Cardiac septum (tissue), 1 donor: ENCODE data around the gene BRI3. TPM values are rescaled to one million over a fixed set of nuclear protein-coding genes. Genes with fewer than 3 reads are reported as not detected.

ENCODE experiments used
- DNase-seq: peaks from one replicate; pipeline ENCODE4 v3.0.0-alpha.2; 2020; ENCODE audit warnings: low spot score
- intact Hi-C: fragments of 100-400 bp; cut with DNase I; formaldehyde crosslinking; loops from one replicate; pipeline ENCODE4 v1.14.0; 2022
- total RNA-seq: library from RNA; stranded (reverse); fragmentation: NEBNext Ultra II Directional; extraction: Animal tissue kit (Norgen Biotek cat#: 25700); gene quantifications from one replicate; pipeline ENCODE4 v1.2.1, GENCODE V29; 2021
- donor health status: DM: no; HTN: no; CAD: no.

Gene BRI3
- total RNA-seq, 1 donor from 2014 or later: 162 TPM

DNA sequence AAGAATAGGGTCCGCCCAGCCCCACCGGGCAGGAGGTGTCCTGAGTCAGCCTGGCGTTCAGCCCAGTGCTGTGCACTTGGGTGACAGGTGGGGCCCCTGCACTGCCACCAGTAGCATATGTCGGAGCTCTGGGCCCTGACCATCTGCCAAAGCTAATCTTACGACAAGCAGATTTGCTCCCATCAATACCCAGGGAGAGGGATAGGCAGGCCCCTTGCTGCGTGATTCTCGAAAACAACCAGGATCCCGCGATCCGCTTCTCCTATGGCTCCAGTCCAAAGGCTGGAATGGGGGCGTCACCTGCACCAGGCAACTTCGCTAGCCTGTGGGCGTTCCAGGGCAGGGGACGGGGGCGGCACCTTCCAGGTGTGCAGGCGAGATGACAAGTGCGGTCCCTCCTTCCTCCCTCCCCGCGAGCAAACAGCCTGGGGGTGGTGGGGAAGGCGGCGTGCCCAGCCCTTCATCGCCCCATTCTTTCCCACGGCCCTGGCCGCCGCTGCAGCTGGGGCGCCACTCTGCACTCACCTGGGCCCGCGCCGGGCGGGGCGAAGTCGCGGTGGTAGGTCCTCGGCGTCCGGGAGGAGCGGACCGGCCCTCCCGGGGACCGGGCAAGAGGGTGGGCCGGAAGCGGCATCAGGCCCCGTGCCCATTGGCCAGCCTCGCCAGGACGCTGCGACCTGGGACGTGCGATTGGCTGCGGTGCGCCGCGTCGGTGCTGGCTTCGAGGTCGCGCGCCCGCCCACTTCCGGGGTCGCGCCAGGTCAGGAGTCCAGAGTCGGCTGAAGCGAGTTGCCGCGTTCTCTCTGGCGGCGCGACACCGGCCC lies 29.7 kb upstream of the BRI3 start, which contains the start of gene TECPR1:
TECPR1 (minus strand) TSS at position 632 of the 824 bp plus-strand sequence. CDS start 6,086 bp downstream, outside the sequence.
- intact Hi-C loops: loop anchor here (1.0 kb wide), 1 partner anchor 28 kb away; no protein-coding TSS in a partner anchor
- peak; percentile 99 for DNase-seq

DNA sequence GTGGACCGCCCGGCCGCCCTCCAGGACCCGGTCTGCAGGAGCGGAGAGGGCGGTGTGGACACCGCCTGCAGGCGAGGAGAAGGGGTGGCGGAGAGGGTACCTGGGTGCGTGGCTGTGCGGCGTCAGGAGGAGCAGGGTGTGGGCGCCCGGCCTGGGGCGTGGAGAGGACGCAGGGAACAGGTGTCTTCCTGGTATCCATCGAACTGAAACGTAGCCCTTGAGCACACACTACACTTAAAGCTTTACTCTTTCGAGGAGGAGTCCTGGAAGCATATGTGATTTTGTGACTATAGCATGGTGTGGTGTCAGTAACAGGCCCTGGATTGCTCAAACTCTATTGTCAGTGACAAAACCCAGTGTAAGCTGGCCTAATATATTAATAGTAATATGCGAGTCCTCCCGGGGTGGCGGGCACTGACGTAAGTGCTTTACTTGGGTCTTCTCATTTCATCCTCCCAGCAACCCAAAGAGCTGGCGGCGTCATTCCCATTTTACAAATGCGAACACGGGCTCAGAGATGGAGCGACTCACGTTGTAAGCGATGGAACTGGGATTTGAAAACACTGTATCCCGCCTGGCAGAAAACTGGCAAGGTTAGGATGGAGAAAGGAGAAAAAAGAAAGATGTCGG lies 28.9 kb upstream of the BRI3 start:
- DNase-seq: no peak
- intact Hi-C loops: loop anchor here (1.0 kb wide), 1 partner anchor 28 kb away; no protein-coding TSS in a partner anchor

GRCh38 chr7:98254516-98254915 lies 27.0 kb upstream of the BRI3 start:
- DNase-seq: no peak
- intact Hi-C loops: no loop called here

DNA sequence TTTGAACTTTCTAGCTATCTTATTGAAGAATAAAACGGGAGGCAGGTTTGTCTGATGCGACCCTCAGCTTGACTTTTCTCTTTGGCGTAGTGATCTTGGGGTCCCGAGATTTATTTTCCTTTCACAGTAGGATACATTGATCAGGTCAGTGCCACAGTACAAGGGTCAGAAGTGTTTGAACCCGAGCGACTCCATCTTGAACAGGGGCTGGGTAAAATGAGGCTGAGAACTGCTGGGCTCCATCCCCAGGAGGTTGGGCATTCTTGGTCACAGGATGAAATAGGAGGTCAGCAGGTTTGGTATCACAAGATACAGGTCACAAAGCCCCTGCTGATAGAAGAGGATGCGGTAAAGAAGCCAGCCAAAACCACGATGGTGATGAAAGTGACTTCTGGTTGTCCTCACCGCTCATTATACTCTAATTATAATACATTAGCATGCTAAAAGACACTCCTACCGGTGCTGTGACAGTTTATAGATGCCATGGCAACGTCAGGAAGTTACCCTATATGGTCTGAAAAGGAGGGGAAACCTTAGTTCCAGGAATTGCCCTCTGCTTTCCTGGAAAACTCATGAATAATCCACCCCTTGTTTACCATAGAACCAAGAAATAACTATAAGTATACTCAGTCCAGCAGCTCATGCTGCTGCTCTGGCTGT lies 26.4 kb upstream of the BRI3 start:
- intact Hi-C loops: no loop called here
- DNase-seq: no peak

GRCh38 chr7:98256431-98256830 lies 25.1 kb upstream of the BRI3 start:
- intact Hi-C loops: no loop called here
- DNase-seq: no peak

DNA sequence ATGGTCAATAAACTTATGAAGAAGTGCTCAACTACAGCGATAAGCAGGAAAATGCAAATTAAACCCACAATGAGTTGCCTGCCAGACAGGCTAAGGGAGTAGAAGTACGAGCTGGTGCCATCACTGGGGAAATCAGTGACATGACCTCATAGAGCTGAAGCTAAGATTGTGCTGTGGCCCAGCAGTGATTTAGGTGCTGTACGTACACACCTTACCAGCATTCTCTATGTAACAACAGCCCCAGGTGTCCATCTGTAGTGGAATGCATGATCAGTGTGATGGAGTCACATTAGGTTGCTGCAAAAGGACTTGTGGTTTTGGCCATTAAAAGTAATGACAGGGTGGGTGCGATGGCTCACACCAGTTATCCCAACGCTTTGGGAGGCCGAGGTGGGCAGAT lies 23.8 kb upstream of the BRI3 start:
- intact Hi-C loops: no loop called here
- no peak for DNase-seq

DNA sequence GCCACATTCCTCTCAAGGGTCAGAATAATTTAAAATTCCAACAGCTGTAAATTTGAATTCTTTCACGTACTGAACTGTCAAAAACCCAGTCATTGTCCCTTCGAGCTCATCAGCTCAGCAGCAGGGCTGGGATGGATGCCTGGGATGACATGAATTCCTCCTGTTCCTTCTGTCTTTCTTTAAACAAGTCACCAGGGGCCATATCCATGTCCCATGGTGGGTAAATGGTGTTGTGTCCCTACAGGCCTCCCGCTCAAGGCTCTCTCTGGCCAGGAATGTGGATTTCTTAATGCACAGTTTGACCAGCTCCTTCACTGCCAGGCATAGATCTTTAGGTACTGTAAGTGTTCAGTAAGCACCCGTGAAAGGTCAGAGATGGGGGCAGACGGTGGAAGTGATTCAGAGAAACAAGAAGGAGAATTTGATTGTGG lies 15.6 kb upstream of the BRI3 start:
- DNase-seq: no peak
- intact Hi-C loops: no loop called here

DNA sequence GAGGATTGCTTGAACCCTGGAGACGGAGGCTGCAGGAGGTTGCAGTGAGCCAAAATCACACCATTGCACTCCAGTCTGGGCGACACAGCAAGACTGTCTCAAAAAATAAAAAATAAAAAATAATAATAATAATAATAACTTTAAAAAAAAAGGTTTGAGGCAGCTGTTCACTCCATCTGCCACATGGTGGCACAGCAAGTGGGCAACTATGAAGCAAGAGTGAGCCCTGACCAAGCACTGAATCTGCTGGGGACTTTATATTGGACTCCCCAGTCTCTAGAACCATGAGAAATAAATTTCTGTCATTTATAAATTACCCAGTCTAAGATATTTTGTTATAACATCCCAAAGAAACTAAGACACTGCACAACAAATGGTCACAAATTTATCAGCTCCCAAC lies 14.6 kb upstream of the BRI3 start:
- intact Hi-C loops: no loop called here
- DNase-seq: no peak

DNA sequence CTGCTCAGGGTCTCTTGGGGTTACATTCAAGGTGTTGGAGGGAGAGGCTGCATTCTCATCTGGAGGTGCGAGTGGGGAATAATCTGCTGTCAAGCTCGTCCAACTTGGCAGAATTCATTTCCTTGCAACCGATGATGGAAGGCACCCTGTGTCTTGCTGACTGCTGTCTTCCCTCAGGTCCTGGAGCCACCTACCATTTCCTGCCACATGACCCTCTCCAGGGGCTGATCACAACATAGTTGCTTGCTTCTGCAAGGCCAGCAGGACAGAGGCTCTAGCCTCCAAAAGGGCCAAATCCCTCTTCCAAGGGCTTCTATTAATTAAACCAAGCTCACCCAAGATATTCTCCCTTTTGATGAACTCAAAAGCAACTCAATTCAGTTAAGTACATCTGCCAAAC lies 14.2 kb upstream of the BRI3 start:
- no peak for DNase-seq
- intact Hi-C loops: no loop called here

DNA sequence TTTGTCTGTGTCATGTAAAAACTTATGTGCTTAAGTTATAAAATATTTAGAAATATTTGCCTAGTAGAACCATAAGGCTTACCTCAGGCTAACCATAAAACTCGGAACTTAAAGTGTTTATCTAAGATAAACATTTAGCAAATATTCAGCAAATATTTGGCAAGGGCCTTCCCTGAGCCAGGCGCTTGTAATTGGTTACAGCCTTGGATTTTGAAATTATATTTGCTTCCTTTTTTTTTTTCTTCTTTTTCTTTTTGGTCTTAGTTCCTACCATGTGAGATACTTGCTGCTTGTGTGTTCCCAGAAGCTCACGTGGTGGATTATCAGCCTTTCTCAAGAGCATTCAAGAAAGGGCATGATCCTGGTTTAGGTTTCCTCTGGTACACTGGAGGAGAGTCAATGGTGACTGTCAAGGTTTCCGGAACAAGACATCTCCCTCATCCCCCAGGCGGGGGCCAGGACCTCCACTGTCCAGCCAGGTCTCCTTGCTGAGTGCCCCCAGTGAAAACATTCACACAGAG lies 5.2 kb upstream of the BRI3 start:
- no peak for DNase-seq
- intact Hi-C loops: no loop called here

GRCh38 chr7:98278408-98278807 lies 3.1 kb upstream of the BRI3 start:
- intact Hi-C loops: no loop called here
- DNase-seq: no peak

GRCh38 chr7:98278936-98279335 lies 2.5 kb upstream of the BRI3 start:
- DNase-seq: no peak
- intact Hi-C loops: no loop called here

- no peak for DNase-seq
- intact Hi-C loops: loop anchor here (1.0 kb wide), 1 partner anchor 28 kb away; the partner anchor contains the start of gene TECPR1
These were observed 1.2 kb upstream of the BRI3 start for GRCh38 chr7:98280296-98280695.

DNA sequence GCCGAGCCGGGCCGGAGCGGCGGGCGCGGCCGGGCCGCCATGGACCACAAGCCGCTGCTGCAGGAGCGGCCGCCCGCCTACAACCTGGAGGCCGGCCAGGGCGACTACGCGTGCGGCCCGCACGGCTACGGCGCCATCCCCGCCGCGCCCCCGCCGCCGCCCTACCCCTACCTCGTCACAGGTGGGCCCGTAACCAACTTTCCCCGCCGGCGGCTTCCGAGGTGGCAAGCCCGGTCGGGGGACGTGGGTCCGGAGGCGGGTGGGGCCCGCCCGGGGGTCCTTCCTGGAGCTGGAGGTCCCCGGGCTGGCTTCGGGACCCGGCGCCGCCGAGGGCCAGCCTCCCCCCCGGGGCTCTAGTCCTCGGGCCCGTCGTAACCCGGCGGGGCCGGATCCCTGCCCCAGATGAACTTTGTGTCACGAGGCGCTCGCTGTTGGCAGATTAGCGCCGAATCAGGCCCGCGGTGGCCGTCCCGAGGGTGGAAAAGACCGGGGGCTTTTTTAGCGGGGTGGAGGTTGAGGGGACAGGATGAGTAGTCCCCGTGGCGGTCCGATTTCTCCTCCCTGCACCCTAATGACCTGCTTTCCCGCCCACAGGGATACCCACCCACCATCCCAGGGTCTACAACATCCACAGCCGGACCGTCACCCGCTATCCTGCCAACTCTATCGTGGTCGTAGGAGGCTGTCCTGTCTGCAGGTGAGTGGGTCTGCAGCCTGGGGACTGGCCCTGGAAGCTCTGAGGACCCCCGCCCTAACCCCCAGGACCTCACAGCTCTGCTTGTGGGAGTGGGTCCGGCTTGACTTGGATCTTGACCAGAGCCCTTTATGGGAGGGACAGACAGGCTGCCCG lies 496 bp downstream of the BRI3 start:
- DNase-seq: peak; percentile 81
- intact Hi-C loops: no loop called here

GRCh38 chr7:98282703-98283102 lies 1.2 kb downstream of the BRI3 start:
- intact Hi-C loops: no loop called here
- no peak for DNase-seq

- intact Hi-C loops: no loop called here
- no peak for DNase-seq
These were observed 1.8 kb downstream of the BRI3 start for GRCh38 chr7:98283127-98283886.

GRCh38 chr7:98283887-98284222 lies 2.4 kb downstream of the BRI3 start:
- intact Hi-C loops: no loop called here
- no peak for DNase-seq

DNA sequence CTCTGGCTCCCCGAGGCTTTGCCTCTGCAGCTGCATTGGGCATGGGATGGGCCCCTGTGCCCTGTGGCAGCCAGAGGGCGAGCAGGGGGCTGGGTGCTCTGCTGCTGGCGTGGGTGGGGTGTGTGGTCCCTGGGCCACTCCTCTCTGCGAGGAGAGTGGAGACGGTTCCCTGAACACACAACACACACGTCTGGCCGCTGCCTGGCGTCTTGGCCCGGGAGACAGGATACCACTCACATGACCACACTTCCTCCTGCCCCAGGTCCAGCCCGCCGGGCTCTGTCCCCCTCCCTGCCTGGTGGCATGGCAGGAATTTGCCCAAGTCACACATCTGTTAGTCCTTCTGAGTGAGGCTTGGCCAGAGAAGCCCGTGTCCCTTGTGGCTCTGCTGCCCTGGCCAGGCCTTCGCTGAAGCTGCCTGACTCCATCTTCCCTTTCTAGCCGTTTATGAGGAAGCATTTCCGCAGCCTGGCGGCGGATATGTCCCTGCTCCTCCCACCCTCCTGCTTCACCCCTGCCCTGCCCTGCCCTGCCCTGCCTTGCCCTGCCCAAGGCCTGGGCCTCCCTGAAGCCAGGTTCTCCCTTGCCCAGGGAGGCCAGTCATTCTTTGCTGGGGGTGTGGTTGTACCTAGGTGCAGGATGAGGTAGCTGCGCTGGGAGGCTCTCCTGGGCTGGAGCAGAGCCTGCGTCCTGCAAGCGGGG lies 3.0 kb downstream of the BRI3 start:
- intact Hi-C loops: no loop called here
- peak; percentile 92 for DNase-seq
